Neural cell (in vitro differentiated cells): Measurements from ENCODE around the gene NINL. TPM values are rescaled to one million over a fixed set of nuclear protein-coding genes. Genes with fewer than 3 reads are reported as not detected.

Experiments
- H2AFZ ChIP-seq: fragments of 200-600, 300-800 bp; sonication (generic), shearing (Covaris generic); 2 replicates; pipeline ENCODE4 v1.6.0; 2014; ENCODE audit warnings: low read depth, mild to moderate bottlenecking, antibody characterized with exemption, low read length, moderate library complexity
- H3F3A ChIP-seq: fragments of 200-600 bp; shearing (Covaris generic); 2 replicates; pipeline ENCODE4 v1.6.1; 2016; ENCODE audit warnings: mild to moderate bottlenecking, moderate library complexity, mixed read lengths, antibody characterized with exemption, low read length; ENCODE audit not compliant: insufficient read depth, poor library complexity, severe bottlenecking
- H3K27ac ChIP-seq: fragments of 200-600, 300-800 bp; sonication (generic), shearing (Covaris generic); 2 replicates; pipeline ENCODE4 v1.5.1; 2014; ENCODE audit warnings: mild to moderate bottlenecking, low read length, moderate library complexity
- H3K27me3 ChIP-seq: fragments of 300-800, 200-600 bp; sonication (generic), shearing (Covaris generic); 2 replicates; pipeline ENCODE4 v1.6.0; 2014; ENCODE audit warnings: mild to moderate bottlenecking, low read depth, low read length, moderate library complexity; ENCODE audit not compliant: insufficient read depth
- H3K36me3 ChIP-seq: fragments of 300-800, 200-600 bp; sonication (generic), shearing (Covaris generic); 2 replicates; pipeline ENCODE4 v1.5.1; 2014; ENCODE audit warnings: mild to moderate bottlenecking, antibody characterized with exemption, low read length, moderate library complexity; ENCODE audit not compliant: insufficient read depth
- H3K4me2 ChIP-seq: fragments of 300-800, 200-600 bp; sonication (generic), shearing (Covaris generic); 2 replicates; pipeline ENCODE4 v1.6.0; 2014; ENCODE audit warnings: mild to moderate bottlenecking, low read length
- H3K4me3 ChIP-seq: fragments of 300-800, 200-600 bp; sonication (generic), shearing (Covaris generic); 2 replicates; pipeline ENCODE4 v1.5.1; 2014; ENCODE audit warnings: mild to moderate bottlenecking, low read length, moderate library complexity
- H3K79me2 ChIP-seq: fragments of 200-600 bp; shearing (Covaris generic); replicated peaks from 2 replicates; pipeline ENCODE4 v1.6.0; 2014; ENCODE audit warnings: mild to moderate bottlenecking, low read length, moderate library complexity; ENCODE audit not compliant: insufficient read depth
- H3K9ac ChIP-seq: fragments of 300-800, 200-600 bp; sonication (generic), shearing (Covaris generic); 2 replicates; pipeline ENCODE4 v1.6.1; 2016; ENCODE audit warnings: mild to moderate bottlenecking, low read length, mixed read lengths
- H3K9me2 ChIP-seq: fragments of 200-600 bp; shearing (Covaris generic); 2 replicates; pipeline ENCODE4 v1.6.1; 2016; ENCODE audit warnings: mild to moderate bottlenecking, low read length, mixed read lengths; ENCODE audit not compliant: insufficient read depth
- H3K9me3 ChIP-seq: fragments of 200-600, 300-800 bp; sonication (generic), shearing (Covaris generic); 2 replicates; pipeline ENCODE4 v1.6.1; 2016; ENCODE audit warnings: mild to moderate bottlenecking, mixed run types, low read length, moderate library complexity, mixed read lengths
- H4K20me1 ChIP-seq: fragments of 200-600 bp; shearing (Covaris generic); 2 replicates; pipeline ENCODE4 v1.6.1; 2016; ENCODE audit warnings: mild to moderate bottlenecking, mixed run types; ENCODE audit not compliant: insufficient read depth
- CTCF ChIP-seq: fragments of 450-650 bp; IDR thresholded peaks from 2 replicates; pipeline ENCODE4 v1.5.1; 2014; ENCODE audit warnings: antibody characterized with exemption, mild to moderate bottlenecking, moderate library complexity; ENCODE audit not compliant: poor library complexity, severe bottlenecking
- EP300 ChIP-seq: fragments of 450-650 bp; conservative IDR thresholded peaks from 2 replicates; pipeline ENCODE4 v1.6.1; 2014; ENCODE audit warnings: antibody characterized with exemption, mild to moderate bottlenecking, moderate library complexity; ENCODE audit not compliant: poor library complexity, severe bottlenecking
- EZH2 ChIP-seq: fragments of 200-600, 300-800 bp; shearing (Covaris generic), sonication (generic); IDR thresholded peaks from 2 replicates; pipeline ENCODE4 v1.6.1; 2014; ENCODE audit warnings: antibody characterized with exemption, low read length, borderline replicate concordance, mild to moderate bottlenecking; ENCODE audit not compliant: insufficient read depth, poor library complexity, severe bottlenecking
- MXI1 ChIP-seq: fragments of 450-650 bp; conservative IDR thresholded peaks from 2 replicates; pipeline ENCODE4 v1.6.1; 2014; ENCODE audit warnings: antibody characterized with exemption, mild to moderate bottlenecking; ENCODE audit not compliant: poor library complexity, severe bottlenecking
- POLR2AphosphoS5 ChIP-seq: IDR thresholded peaks from 2 replicates; pipeline ENCODE4 v1.6.1; 2012
- RAD21 ChIP-seq: fragments of 450-650 bp; conservative IDR thresholded peaks from 2 replicates; pipeline ENCODE4 v1.6.1; 2014; ENCODE audit warnings: antibody characterized with exemption, mild to moderate bottlenecking, moderate library complexity
- REST ChIP-seq: IDR thresholded peaks from 2 replicates; pipeline ENCODE4 v1.6.1; 2012; ENCODE audit warnings: borderline replicate concordance
- SMC3 ChIP-seq: fragments of 450-650 bp; conservative IDR thresholded peaks from 2 replicates; pipeline ENCODE4 v1.6.1; 2014; ENCODE audit warnings: antibody characterized with exemption, mild to moderate bottlenecking, moderate library complexity; ENCODE audit not compliant: poor library complexity
- TAF1 ChIP-seq: IDR thresholded peaks from 2 replicates; pipeline ENCODE4 v1.6.1; 2012; ENCODE audit warnings: low read depth
- polyA plus RNA-seq: library from polyadenylated mRNA; depleted of rRNA; stranded (reverse); fragments of >200 nt; gene quantifications from 2 replicates; pipeline ENCODE4 v1.2.3, GENCODE V29; 2014

The NINL gene
- polyA plus RNA-seq, 1 donor from 2014 or later, result 49.6 TPM

GRCh38 chr20:25567286-25567685 is 18.0 kb downstream of the NINL start:
- Histone ChIP-seq H3K36me3 (no peaks in the 10 kb centered on the region), H3F3A (no peaks in the 10 kb centered on the region), H2AFZ (no peak overlapping the region), H3K27ac (no peak overlapping the region), H3K79me2 (peaks cover 62% of the 10 kb centered on the region), H4K20me1 (no peaks in the 10 kb centered on the region), H3K9me2 (no peaks in the 10 kb centered on the region), H3K9me3 (peaks cover 5% of the 10 kb centered on the region), H3K4me2 (no peak overlapping the region), H3K9ac (no peak overlapping the region), H3K4me3 (no peak overlapping the region), H3K27me3 (no peaks in the 10 kb centered on the region)
- no peak for TF ChIP-seq TAF1
- no peak for TF ChIP-seq EZH2
- no peak for TF ChIP-seq MXI1
- no peak for TF ChIP-seq RAD21
- TF ChIP-seq POLR2AphosphoS5, result no peak
- no peak for TF ChIP-seq REST
- TF ChIP-seq CTCF, result no peak
- no peak for TF ChIP-seq EP300
- TF ChIP-seq SMC3, result no peak

- Histone ChIP-seq H3F3A (no peaks in the 10 kb centered on the region), H4K20me1 (no peaks in the 10 kb centered on the region), H3K79me2 (peaks cover 58% of the 10 kb centered on the region), H3K4me3 (no peak overlapping the region), H2AFZ (no peak overlapping the region), H3K4me2 (no peak overlapping the region), H3K9me2 (no peaks in the 10 kb centered on the region), H3K36me3 (no peaks in the 10 kb centered on the region), H3K27ac (no peak overlapping the region), H3K9ac (no peak overlapping the region), H3K27me3 (no peaks in the 10 kb centered on the region), H3K9me3 (peaks cover 5% of the 10 kb centered on the region)
- TF ChIP-seq MXI1 (no peak), TAF1 (no peak), EP300 (no peak), CTCF (no peak), SMC3 (no peak), REST (no peak), POLR2AphosphoS5 (no peak)
These were observed 18.5 kb downstream of the NINL start for GRCh38 chr20:25566821-25567220.
